ENCODE data around the gene PNRC1.
A peak's percentile ranks its signal among the peaks of the same experiment; 100 is the strongest.
"Not testable (repeated sequence)": the region's sequence is repeated elsewhere in the genome, so short reads cannot be mapped to it uniquely, and the experiment has no call there.

The PNRC1 gene

DNA sequence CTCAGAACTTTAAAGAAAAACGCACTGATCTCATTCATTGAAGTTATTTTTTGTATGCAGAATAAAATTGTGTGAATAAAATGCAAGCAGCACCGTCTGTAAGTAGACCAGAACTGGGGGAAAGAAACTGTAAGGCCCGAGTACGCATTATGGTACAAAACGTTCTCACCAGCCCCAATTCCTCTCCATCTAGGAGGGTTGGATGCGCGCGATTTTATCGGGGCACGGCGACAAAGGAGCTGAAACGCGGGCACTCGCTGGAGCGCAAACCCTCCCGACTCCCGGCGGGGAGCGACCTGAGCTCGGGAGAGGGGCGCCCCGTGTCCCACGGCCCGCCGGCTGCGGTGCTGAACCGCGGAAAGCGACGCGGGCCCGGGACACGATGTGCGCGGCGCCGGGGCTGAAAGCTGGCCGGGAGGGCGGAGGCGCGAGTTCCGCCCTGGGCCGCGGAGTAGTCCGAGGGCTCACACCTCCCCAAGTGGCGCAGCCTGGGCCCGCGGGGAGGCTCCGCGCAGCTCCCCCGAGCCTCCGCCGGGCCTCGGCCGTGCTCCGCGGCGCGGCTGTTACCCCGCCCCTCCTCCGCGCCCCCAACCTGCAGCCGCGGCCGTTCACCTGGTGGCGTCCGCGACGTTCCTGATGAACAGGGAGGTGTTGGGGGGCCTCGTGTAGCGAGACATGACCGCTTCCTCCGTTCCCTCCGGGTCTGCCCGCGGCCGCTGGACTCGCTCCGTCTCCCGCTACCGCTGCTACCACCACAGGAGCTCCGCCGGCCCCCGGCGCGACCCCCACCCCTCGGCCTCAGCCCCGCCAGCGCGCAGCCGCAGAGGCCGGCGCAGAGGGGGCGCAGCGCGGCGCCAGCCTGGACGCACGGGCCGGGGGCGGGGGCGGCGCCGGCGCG, 36.9 kb downstream of the PNRC1 start, which contains the start of gene SRSF12:
Gene SRSF12 (minus strand): TSS at position 861 of the 898 bp plus-strand sequence. CDS start 184 bp downstream, at position 677.
- Mint-ChIP-seq H3K27ac (peak within 1 kb of the TSS in 1 of 2 donors; percentile 85), H3K27me3 (no peaks in the 10 kb centered on the region), H3K4me3 (peak within 1 kb of the TSS; percentile 77 to 90), H3K4me1 (peaks cover 5% of the 10 kb centered on the region), H3K9me3 (peaks cover 3 to 7% of the 10 kb centered on the region in 2 donors)
- ATAC-seq (peak; percentile 94), DNase-seq (peak; percentile 49 to 58)

DNA sequence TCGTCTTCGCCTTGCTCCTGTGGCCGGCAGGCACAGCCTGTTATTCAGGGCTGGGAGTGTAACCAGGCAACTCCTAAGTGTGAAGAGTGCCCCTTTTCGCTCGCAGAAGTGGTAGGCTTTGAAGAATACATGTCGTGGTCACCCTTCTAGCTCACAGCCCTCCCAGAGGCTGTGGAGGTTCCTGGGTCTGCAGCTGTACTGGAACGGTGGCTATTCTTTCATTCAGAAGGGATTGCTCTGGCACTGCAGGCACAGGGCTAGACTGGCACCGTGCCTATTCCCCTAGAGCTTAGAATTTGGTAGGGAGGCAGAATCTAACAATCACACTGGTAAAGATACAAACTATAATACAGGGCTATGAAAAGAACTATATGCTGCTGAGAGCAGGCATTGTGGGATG, 38.4 kb downstream of the PNRC1 start:
- DNase-seq: no peak
- Mint-ChIP-seq H3K9me3 (peaks cover 3 to 7% of the 10 kb centered on the region in 2 donors), H3K4me1 (peaks cover 5% of the 10 kb centered on the region), H3K4me3 (peak overlapping the region in 1 of 2 donors; percentile 29), H3K27me3 (no peaks in the 10 kb centered on the region), H3K27ac (no peak overlapping the region)
- ATAC-seq: no peak

DNA sequence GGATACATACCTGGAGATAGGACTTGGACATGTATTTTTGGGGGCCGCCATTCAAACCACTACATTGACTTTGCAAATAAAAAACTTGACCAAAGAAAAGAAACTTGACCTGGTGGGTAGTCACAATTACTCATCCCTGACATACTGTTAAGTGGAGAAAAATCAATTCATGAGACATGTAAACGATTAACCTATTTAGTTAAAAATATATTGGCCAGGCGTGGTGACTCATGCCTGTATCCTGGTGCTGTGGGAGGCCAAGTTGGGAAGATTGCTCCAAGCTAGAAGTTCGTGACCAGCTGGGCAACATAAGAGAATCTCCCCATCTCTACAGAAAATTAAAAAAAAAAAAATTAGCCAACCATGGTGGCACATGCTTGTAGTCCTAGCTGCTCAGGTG, 39.8 kb downstream of the PNRC1 start:
- Mint-ChIP-seq H3K4me1 (peaks cover 5% of the 10 kb centered on the region), H3K9me3 (peaks cover 3 to 7% of the 10 kb centered on the region in 2 donors), H3K4me3 (no peak overlapping the region), H3K27ac (no peak overlapping the region), H3K27me3 (no peaks in the 10 kb centered on the region)
- DNase-seq (no peak), ATAC-seq (no peak)

DNA sequence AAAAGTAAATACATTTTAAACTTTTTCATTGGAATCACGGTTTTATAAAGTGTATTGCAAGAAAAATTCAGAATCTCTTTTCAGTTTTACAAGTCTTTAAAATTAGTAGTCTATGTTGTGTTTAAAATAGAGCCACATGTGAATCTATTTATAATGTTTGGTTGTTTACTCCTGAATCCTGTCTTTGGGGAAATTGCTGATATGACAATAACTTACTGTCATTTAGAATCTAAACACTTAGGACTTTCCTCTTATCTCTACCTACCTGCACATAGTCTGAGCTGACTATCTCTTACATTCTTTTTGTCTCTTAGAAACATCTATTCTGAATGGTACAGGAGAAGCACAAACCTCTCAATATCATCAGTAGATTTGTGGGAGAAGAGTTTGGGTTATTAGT, 41.4 kb downstream of the PNRC1 start:
- Mint-ChIP-seq H3K4me3 (no peak overlapping the region), H3K4me1 (peaks cover 4% of the 10 kb centered on the region), H3K27ac (no peak overlapping the region), H3K9me3 (peaks cover 3 to 7% of the 10 kb centered on the region in 2 donors), H3K27me3 (no peaks in the 10 kb centered on the region)
- no peak for ATAC-seq
- DNase-seq: no peak

DNA sequence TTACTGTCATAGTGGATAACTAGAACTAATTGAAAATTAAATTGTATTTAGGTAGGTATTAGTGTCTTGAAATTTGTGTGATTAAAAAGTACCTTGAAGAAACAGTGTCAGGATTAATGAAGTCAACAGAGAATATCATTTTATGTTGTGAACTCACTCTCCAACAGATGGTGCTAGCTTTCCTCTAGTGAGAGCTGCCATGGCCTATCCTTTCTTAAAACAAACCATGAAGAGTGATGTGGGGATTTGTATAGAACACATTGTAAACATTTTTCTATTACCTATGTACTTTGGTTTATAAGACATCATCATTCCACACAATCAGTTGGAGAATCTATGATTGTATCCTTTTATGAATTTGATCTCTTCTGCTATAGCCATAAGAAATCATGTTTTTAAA, 42.1 kb downstream of the PNRC1 start:
- no peak overlapping the region for H3K27ac Mint-ChIP-seq
- H3K27me3 Mint-ChIP-seq: no peaks in the 10 kb centered on the region
- ATAC-seq (peak; percentile 67), DNase-seq (no peak)
- no peak overlapping the region for H3K4me3 Mint-ChIP-seq
- no peaks in the 10 kb centered on the region for H3K4me1 Mint-ChIP-seq
- peaks cover 3 to 7% of the 10 kb centered on the region in 2 donors for H3K9me3 Mint-ChIP-seq

DNA sequence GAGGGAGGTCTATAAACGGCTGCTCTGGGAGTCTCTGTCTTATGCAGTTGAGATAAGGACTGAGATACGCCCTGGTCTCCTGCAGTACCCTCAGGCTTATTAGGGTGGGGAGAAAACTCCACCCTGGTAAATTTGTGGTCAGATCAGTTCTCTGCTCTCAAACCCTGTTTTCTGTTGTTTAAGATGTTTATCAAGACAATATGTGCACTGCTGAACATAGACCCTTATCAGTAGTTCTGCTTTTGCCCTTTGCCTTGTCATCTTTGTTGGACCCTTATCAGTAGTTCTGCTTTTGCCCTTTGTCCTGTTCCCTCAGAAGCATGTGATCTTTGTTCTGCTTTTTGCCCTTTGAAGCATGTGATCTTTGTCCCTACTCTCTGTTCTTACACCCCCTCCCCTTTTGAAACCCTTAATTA, 47.7 kb downstream of the PNRC1 start:
- H3K4me3 Mint-ChIP-seq, H3K27me3 Mint-ChIP-seq, DNase-seq, H3K9me3 Mint-ChIP-seq, H3K4me1 Mint-ChIP-seq, H3K27ac Mint-ChIP-seq, ATAC-seq: not testable (repeated sequence)

DNA sequence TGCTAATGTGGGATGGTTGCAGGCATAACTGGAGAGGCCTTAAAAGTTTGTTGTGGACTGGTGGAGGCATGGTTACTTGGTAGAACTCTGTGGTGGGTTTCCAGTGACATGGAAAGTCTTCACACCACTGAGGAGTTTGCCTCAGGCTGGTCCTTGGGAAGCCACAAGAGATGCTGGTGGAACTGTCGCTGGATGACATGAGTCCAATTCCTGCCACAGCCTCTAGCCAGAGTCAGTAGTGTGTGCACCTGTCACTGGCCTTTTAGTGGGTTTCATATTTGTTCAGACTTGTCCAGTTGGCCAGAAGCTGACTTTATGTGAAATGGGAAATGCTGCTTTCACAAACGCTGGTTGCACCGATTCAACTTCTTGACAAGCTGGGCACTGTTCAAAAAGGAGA, 51.0 kb downstream of the PNRC1 start:
- ATAC-seq (no peak), DNase-seq (no peak)
- Mint-ChIP-seq H3K27ac (no peak overlapping the region), H3K4me3 (no peak overlapping the region), H3K27me3 (no peaks in the 10 kb centered on the region), H3K9me3 (peaks cover 6% of the 10 kb centered on the region in 2 donors), H3K4me1 (no peaks in the 10 kb centered on the region)

DNA sequence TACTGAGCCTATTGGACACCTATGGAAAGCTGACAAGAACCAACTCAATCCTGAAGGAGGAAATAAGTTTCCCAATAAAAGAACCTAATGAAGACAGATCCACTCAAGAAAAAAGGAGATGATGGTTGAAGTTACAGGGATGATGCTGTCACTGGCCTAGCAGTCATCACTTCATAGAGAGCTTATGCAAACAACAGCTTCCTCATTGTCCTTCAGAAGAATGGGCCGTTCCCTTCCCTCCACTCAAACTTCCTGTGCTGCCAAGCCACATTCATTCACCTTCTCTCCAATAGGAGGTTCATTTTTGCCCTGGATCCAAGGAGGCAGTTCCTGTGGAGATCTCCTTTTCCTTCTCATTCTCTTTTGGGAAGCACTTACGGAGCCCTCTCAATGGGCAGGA, 51.5 kb downstream of the PNRC1 start:
- H3K27ac Mint-ChIP-seq: no peak overlapping the region
- DNase-seq (no peak), ATAC-seq (no peak)
- H3K4me3 Mint-ChIP-seq: no peak overlapping the region
- no peaks in the 10 kb centered on the region for H3K27me3 Mint-ChIP-seq
- H3K4me1 Mint-ChIP-seq: no peaks in the 10 kb centered on the region
- H3K9me3 Mint-ChIP-seq: peaks cover 6% of the 10 kb centered on the region in 2 donors

DNA sequence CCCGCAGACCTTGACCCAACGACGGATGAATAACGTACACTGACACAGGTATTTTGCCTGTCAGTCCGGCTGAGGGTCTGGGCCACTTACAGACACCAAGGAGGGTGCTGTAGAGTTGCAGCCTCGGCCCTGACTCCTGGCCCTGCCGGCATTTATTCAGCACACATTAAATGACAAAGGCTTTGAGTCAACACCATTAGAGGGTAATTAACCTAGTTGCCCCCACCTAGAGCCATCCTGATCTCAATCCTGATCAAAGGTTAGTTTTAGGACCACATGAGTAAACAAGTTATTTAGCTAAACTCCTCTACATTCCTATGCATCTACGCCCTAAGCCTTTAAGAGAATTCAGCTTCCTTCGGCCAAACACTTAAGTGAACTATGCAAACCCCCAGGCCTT, 53.4 kb downstream of the PNRC1 start:
- no peak overlapping the region for H3K4me3 Mint-ChIP-seq
- DNase-seq (no peak), ATAC-seq (no peak)
- no peaks in the 10 kb centered on the region for H3K9me3 Mint-ChIP-seq
- no peaks in the 10 kb centered on the region for H3K27me3 Mint-ChIP-seq
- H3K4me1 Mint-ChIP-seq: no peaks in the 10 kb centered on the region
- no peak overlapping the region for H3K27ac Mint-ChIP-seq

DNA sequence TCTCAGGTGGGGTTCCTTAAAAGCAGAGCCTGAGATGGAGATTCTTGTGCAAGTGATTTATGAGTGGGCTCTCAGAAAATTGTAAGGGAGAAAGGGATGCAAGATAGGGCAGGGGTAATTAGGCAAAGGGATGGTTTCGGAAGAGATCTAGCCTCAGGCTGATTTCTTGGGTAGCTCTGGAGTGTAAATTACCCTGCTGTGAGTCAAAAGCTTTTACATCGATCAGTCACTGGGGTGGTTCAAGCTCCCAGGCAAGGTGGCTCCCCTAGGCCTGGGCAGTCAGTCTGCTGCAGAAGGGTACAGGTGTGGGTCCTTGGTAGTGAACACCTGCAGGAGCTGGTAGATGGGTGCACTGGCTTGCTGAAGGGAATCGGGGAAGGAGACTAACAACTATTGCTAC, 54.2 kb downstream of the PNRC1 start:
- DNase-seq: no peak
- H3K9me3 Mint-ChIP-seq: no peaks in the 10 kb centered on the region

More for the DNA sequence above, 54.2 kb downstream of the PNRC1 start:
- no peak overlapping the region for H3K4me3 Mint-ChIP-seq
- ATAC-seq: no peak
- H3K4me1 Mint-ChIP-seq: no peaks in the 10 kb centered on the region
- no peak overlapping the region for H3K27ac Mint-ChIP-seq
- no peaks in the 10 kb centered on the region for H3K27me3 Mint-ChIP-seq
